ENCODE measurements around the gene PHLPP2.

The PHLPP2 gene, protein sequence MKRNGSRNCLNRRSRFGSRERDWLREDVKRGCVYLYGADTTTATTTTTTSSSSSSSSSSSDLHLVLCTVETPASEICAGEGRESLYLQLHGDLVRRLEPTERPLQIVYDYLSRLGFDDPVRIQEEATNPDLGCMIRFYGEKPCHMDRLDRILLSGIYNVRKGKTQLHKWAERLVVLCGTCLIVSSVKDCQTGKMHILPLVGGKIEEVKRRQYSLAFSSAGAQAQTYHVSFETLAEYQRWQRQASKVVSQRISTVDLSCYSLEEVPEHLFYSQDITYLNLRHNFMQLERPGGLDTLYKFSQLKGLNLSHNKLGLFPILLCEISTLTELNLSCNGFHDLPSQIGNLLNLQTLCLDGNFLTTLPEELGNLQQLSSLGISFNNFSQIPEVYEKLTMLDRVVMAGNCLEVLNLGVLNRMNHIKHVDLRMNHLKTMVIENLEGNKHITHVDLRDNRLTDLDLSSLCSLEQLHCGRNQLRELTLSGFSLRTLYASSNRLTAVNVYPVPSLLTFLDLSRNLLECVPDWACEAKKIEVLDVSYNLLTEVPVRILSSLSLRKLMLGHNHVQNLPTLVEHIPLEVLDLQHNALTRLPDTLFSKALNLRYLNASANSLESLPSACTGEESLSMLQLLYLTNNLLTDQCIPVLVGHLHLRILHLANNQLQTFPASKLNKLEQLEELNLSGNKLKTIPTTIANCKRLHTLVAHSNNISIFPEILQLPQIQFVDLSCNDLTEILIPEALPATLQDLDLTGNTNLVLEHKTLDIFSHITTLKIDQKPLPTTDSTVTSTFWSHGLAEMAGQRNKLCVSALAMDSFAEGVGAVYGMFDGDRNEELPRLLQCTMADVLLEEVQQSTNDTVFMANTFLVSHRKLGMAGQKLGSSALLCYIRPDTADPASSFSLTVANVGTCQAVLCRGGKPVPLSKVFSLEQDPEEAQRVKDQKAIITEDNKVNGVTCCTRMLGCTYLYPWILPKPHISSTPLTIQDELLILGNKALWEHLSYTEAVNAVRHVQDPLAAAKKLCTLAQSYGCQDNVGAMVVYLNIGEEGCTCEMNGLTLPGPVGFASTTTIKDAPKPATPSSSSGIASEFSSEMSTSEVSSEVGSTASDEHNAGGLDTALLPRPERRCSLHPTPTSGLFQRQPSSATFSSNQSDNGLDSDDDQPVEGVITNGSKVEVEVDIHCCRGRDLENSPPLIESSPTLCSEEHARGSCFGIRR (N-terminal part only)

GRCh38 chr16:71724320-71724751, at the start of gene PHLPP2:
TSS of gene PHLPP2 (minus strand) at chr16:71724701. CDS start at chr16:71714795, 9,906 bp downstream.
- Histone ChIP-seq H3K36me3 (no peaks in the 10 kb centered on the region), H3K27ac (peak within 1 kb of the TSS; percentile 85 to 94), H3K4me3 (peak within 1 kb of the TSS; percentile 72 to 95), H3K27me3 (no peaks in the 10 kb centered on the region), H3K9me3 (no peaks in the 10 kb centered on the region), H3K4me1 (peaks cover 0 to 35% (median 16%) of the 10 kb centered on the region in 4 donors)
- intact Hi-C loops (cut with DNase I; ENCODE audit: low total_unique reads) = loop anchor here (10.0 kb wide), 1 partner anchor 90 kb away; no protein-coding TSS in a partner anchor
- TF ChIP-seq CTCF (IDR thresholded peaks at IDR 0.05) = no peak
- no peak for DNase-seq

GRCh38 chr16:71771571-71771970, 47.1 kb upstream of the PHLPP2 start:
- Histone ChIP-seq H3K4me3 (no peak overlapping the region), H3K9me3 (no peaks in the 10 kb centered on the region), H3K27ac (no peak overlapping the region), H3K27me3 (no peaks in the 10 kb centered on the region), H3K36me3 (peaks cover 8 to 55% (median 55%) of the 10 kb centered on the region in 3 donors), H3K4me1 (peaks cover 0 to 12% (median 7%) of the 10 kb centered on the region in 4 donors)
- TF ChIP-seq CTCF (IDR thresholded peaks at IDR 0.05) = no peak
- intact Hi-C loops (cut with DNase I; ENCODE audit: low total_unique reads) = no loop called here
- DNase-seq = no peak

- H3K9me3 ChIP-seq = no peaks in the 10 kb centered on the region
- no peak for TF ChIP-seq CTCF (IDR thresholded peaks at IDR 0.05)
- no peak overlapping the region for H3K4me3 ChIP-seq
- H3K27ac ChIP-seq = no peak overlapping the region
- no peak for DNase-seq
- peaks cover 0 to 19% (median 12%) of the 10 kb centered on the region in 4 donors for H3K4me1 ChIP-seq
- no peaks in the 10 kb centered on the region for H3K27me3 ChIP-seq
- intact Hi-C loops (cut with DNase I; ENCODE audit: low total_unique reads) = no loop called here
- H3K36me3 ChIP-seq = peaks cover 9 to 60% (median 54%) of the 10 kb centered on the region in 3 donors
Measured at GRCh38 chr16:71769222-71769621, 44.7 kb upstream of the PHLPP2 start.

GRCh38 chr16:71767060-71767900, 42.8 kb upstream of the PHLPP2 start:
- DNase-seq = no peak
- H3K27me3 ChIP-seq = no peaks in the 10 kb centered on the region
- H3K36me3 ChIP-seq = peaks cover 22 to 60% (median 53%) of the 10 kb centered on the region in 3 donors
- peaks cover 0 to 19% (median 12%) of the 10 kb centered on the region in 4 donors for H3K4me1 ChIP-seq
- TF ChIP-seq CTCF (IDR thresholded peaks at IDR 0.05) = no peak
- no peaks in the 10 kb centered on the region for H3K9me3 ChIP-seq
- intact Hi-C loops (cut with DNase I; ENCODE audit: low total_unique reads) = no loop called here
- H3K27ac ChIP-seq = peak overlapping the region in 1 of 2 donors; percentile 2
- no peak overlapping the region for H3K4me3 ChIP-seq

Measured in tibial artery (tissue), 4 donors.